GM12878 (cell line): ENCODE results near the gene UBE2D1. TPM values are rescaled to one million over a fixed set of nuclear protein-coding genes. Genes with fewer than 3 reads are reported as not detected.

Experiments used
- ATAC-seq: fragments of 200-7000 bp; cut with Tn5 transposase; 3 replicates; pipeline ENCODE4 v1.9.1; 2020; ENCODE audit warnings: mild to moderate bottlenecking, moderate library complexity
- BruUV-seq: library from RNA; stranded (reverse); fragments of 400-500 nt; replicated peaks from 2 replicates; lab custom pipeline; 2021; lab: Mats Ljungman, UMichigan
- CTCF ChIA-PET: fragments of 300-600 bp; sonication (Branson Sonifier 250); formaldehyde crosslinking; extraction: SDS; loops from one replicate; lab custom pipeline; 2021; ENCODE audit warnings: inconsistent platforms; lab: Yijun Ruan, JAX
- POLR2A ChIA-PET: fragments of 350-600 bp; formaldehyde crosslinking; extraction: SDS; loops from one replicate; lab custom pipeline; 2021; ENCODE audit warnings: inconsistent platforms; lab: Charles Lee
- RAD21 ChIA-PET: fragments of 300-600 bp; sonication (Branson Sonifier 250); formaldehyde crosslinking; loops from one replicate; lab custom pipeline; 2023; ENCODE audit warnings: antibody characterized with exemption; ENCODE audit not compliant: unreplicated experiment; lab: Charles Lee
- SMC1A ChIA-PET: fragments of 300-600 bp; sonication (Branson Sonifier 250); formaldehyde crosslinking; loops from one replicate; lab custom pipeline; 2023; ENCODE audit not compliant: unreplicated experiment, uncharacterized antibody; lab: Charles Lee
- DNase-seq: peaks from one replicate; pipeline ENCODE4 v3.0.0-alpha.2; 2011; ENCODE audit warnings: low read depth, low spot score
- FAIRE-seq: peaks from 3 replicates; lab custom pipeline; 2011; peaks lifted over from hg19 to GRCh38; lab: Jason Lieb, UNC
- H2AFZ ChIP-seq: 2 replicates; pipeline ENCODE4 v1.6.0; 2011; ENCODE audit warnings: low read depth, low read length, control low read depth; ENCODE audit not compliant: control insufficient read depth
- H3K27ac ChIP-seq: 2 replicates; pipeline ENCODE4 v1.5.1; 2011; ENCODE audit warnings: control low read depth; ENCODE audit not compliant: control insufficient read depth, insufficient read depth
- H3K27me3 ChIP-seq, 2 experiments: replicated peaks in 1 of 2; 2 replicates each; pipeline versions ENCODE4 v1.6.0 to v1.6.1; 2011; ENCODE audit warnings: low read length in 1 of 2; ENCODE audit not compliant: control insufficient read depth in 2 of 2, insufficient read depth in 2 of 2
- H3K36me3 ChIP-seq, 2 experiments: 2 replicates each; pipeline ENCODE4 v1.5.1; 2011; ENCODE audit warnings: low read length in 1 of 2; ENCODE audit not compliant: control insufficient read depth in 2 of 2, insufficient read depth in 2 of 2
- H3K4me1 ChIP-seq: 2 replicates; pipeline ENCODE4 v1.6.1; 2011; ENCODE audit warnings: mild to moderate bottlenecking, low read length, moderate library complexity, mixed read lengths; ENCODE audit not compliant: control insufficient read depth, insufficient read depth
- H3K4me2 ChIP-seq: 2 replicates; pipeline ENCODE4 v1.6.0; 2011; ENCODE audit warnings: control low read depth; ENCODE audit not compliant: control insufficient read depth, insufficient read depth
- H3K4me3 ChIP-seq: fragments of 200-600 bp; sonication (generic); 2 replicates; pipeline ENCODE4 v1.5.1; 2016
- H3K79me2 ChIP-seq: 2 replicates; pipeline ENCODE4 v1.6.0; 2011; ENCODE audit warnings: low read length; ENCODE audit not compliant: control insufficient read depth, insufficient read depth
- H3K9ac ChIP-seq: 2 replicates; pipeline ENCODE4 v1.8.0; 2011; ENCODE audit warnings: low read length, control low read depth, mixed read lengths; ENCODE audit not compliant: control insufficient read depth, insufficient read depth
- H3K9me3 ChIP-seq: replicated peaks from 3 replicates; pipeline ENCODE4 v1.5.1; 2011; ENCODE audit warnings: mild to moderate bottlenecking, low read length; ENCODE audit not compliant: control insufficient read depth, insufficient read depth
- H4K20me1 ChIP-seq: 2 replicates; pipeline ENCODE4 v1.6.0; 2011; ENCODE audit not compliant: control insufficient read depth, insufficient read depth
- CHD1 ChIP-seq: IDR thresholded peaks from 2 replicates; pipeline ENCODE4 v1.6.1; 2012; ENCODE audit warnings: low read depth, low read length, improper control_type of control experiment
- PAX8 ChIP-seq: fragments of 450-650 bp; IDR thresholded peaks from 2 replicates; pipeline ENCODE4 v1.6.1; 2017; ENCODE audit warnings: mild to moderate bottlenecking, moderate library complexity
- ZNF592 ChIP-seq: fragments of 450-650 bp; IDR thresholded peaks from 2 replicates; pipeline ENCODE4 v1.6.1; 2017; ENCODE audit warnings: mild to moderate bottlenecking, moderate library complexity
- ZNF622 ChIP-seq: fragments of 450-650 bp; IDR thresholded peaks from 2 replicates; pipeline ENCODE4 v1.6.1; 2017; ENCODE audit warnings: mild to moderate bottlenecking, inconsistent platforms
- in situ Hi-C: fragments of 300-500 bp; cut with MboI; formaldehyde crosslinking; loops from 9 replicates; pipeline ENCODE4 v1.14.3; 2018; ENCODE audit warnings: mixed read lengths
- intact Hi-C: fragments of 100-400 bp; cut with micrococcal nuclease; formaldehyde crosslinking; loops from one replicate; pipeline ENCODE4 v1.14.2; 2022; ENCODE audit not compliant: unreplicated experiment
- polyA plus RNA-seq, 11 experiments: library from polyadenylated mRNA; depleted of rRNA in 4 of 11; unstranded in 6 of 11; stranded (reverse) in 5 of 11; fragments of >200 nt; fragmentation: Nextera tagmentation in 4 of 11; fragmentation: Illumina TruSeq in 1 of 11; extraction: Ambion mirVana in 4 of 11; extraction: Trizol in 1 of 11; gene quantifications; 1 replicate in 1 of 11; 2 replicates in 10 of 11; pipeline versions ENCODE4 v1.2.1 to v1.2.3, GENCODE V29; 2011 to 2016; ENCODE audit warnings: inconsistent platforms in 2 of 11, missing spikeins in 2 of 11, low read depth in 1 of 11
- total RNA-seq, 4 experiments: library from RNA; depleted of rRNA in 3 of 4; stranded (reverse); fragments of >200 nt in 3 of 4; fragmentation: Illumina TruSeq in 1 of 4; extraction: Trizol in 1 of 4; gene quantifications; 2 replicates each; pipeline versions ENCODE4 v1.2.1 to v1.2.3, GENCODE V29; 2013 to 2021
- TF ChIP-seq, protein P1 (sequence below): IDR thresholded peaks from 2 replicates; pipeline ENCODE4 v1.6.1; 2012; ENCODE audit warnings: mild to moderate bottlenecking, low read depth, low read length
- TF ChIP-seq, protein P2 (sequence below): IDR thresholded peaks from 2 replicates; pipeline ENCODE4 v1.6.1; 2011; ENCODE audit warnings: borderline replicate concordance, low read depth, mild to moderate bottlenecking, moderate library complexity, low read length; ENCODE audit not compliant: insufficient read depth, poor library complexity, severe bottlenecking

The UBE2D1 gene
- total and polyA plus RNA-seq, 10 of the 15 experiments (the other 5 are each of a cell fraction or from before 2014, with no cell fraction given): 6.1 to 32.0 (median 15.5) TPM

GRCh38 chr10:58307676-58308075, 27.1 kb upstream of the UBE2D1 start (continued):
- TF ChIP-seq, protein P1, sequence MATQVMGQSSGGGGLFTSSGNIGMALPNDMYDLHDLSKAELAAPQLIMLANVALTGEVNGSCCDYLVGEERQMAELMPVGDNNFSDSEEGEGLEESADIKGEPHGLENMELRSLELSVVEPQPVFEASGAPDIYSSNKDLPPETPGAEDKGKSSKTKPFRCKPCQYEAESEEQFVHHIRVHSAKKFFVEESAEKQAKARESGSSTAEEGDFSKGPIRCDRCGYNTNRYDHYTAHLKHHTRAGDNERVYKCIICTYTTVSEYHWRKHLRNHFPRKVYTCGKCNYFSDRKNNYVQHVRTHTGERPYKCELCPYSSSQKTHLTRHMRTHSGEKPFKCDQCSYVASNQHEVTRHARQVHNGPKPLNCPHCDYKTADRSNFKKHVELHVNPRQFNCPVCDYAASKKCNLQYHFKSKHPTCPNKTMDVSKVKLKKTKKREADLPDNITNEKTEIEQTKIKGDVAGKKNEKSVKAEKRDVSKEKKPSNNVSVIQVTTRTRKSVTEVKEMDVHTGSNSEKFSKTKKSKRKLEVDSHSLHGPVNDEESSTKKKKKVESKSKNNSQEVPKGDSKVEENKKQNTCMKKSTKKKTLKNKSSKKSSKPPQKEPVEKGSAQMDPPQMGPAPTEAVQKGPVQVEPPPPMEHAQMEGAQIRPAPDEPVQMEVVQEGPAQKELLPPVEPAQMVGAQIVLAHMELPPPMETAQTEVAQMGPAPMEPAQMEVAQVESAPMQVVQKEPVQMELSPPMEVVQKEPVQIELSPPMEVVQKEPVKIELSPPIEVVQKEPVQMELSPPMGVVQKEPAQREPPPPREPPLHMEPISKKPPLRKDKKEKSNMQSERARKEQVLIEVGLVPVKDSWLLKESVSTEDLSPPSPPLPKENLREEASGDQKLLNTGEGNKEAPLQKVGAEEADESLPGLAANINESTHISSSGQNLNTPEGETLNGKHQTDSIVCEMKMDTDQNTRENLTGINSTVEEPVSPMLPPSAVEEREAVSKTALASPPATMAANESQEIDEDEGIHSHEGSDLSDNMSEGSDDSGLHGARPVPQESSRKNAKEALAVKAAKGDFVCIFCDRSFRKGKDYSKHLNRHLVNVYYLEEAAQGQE: no peak
- TF ChIP-seq ZNF622: no peak
- TF ChIP-seq, all 136 proteins: peak for 0

GRCh38 chr10:58311026-58311425, 23.8 kb upstream of the UBE2D1 start:
- no peak overlapping the region for H3K27ac ChIP-seq
- FAIRE-seq (no peak), ATAC-seq (no peak), DNase-seq (no peak)
- no peak overlapping the region for H3K4me3 ChIP-seq
- H3K9ac ChIP-seq: no peak overlapping the region
- intact Hi-C loops: loop anchor here (5.0 kb wide), 1 partner anchor 216 kb away; no protein-coding TSS in a partner anchor
- RAD21 ChIA-PET: no interaction called here
- H2AFZ ChIP-seq: no peak overlapping the region
- SMC1A ChIA-PET: no interaction called here
- H4K20me1 ChIP-seq: no peaks in the 10 kb centered on the region
- no peaks in the 10 kb centered on the region for H3K9me3 ChIP-seq
- no peaks in the 10 kb centered on the region for H3K36me3 ChIP-seq
- no peaks in the 10 kb centered on the region for H3K79me2 ChIP-seq
- CTCF ChIA-PET: interaction anchor here (1.0 to 1.3 kb wide), 2 partner anchors 11 kb away, joined by 3 to 5 read pairs; no protein-coding TSS in a partner anchor
- no TSS peak for BruUV-seq
- POLR2A ChIA-PET: no interaction called here
- no peaks in the 10 kb centered on the region for H3K4me1 ChIP-seq
- TF ChIP-seq, protein P2, sequence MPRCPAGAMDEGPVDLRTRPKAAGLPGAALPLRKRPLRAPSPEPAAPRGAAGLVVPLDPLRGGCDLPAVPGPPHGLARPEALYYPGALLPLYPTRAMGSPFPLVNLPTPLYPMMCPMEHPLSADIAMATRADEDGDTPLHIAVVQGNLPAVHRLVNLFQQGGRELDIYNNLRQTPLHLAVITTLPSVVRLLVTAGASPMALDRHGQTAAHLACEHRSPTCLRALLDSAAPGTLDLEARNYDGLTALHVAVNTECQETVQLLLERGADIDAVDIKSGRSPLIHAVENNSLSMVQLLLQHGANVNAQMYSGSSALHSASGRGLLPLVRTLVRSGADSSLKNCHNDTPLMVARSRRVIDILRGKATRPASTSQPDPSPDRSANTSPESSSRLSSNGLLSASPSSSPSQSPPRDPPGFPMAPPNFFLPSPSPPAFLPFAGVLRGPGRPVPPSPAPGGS: no peak
- TF ChIP-seq PAX8 (no peak), ZNF592 (no peak), CHD1 (no peak)
- no peak overlapping the region for H3K4me2 ChIP-seq
- no peaks in the 10 kb centered on the region; a peak in 1 of 4 replicates for H3K27me3 ChIP-seq
- in situ Hi-C loops: no loop called here
